HL-60 (cell line): ENCODE data around the gene PGS1.

Experiments
- DNase-seq, 2 experiments: peaks; one replicate each; pipeline ENCODE4 v3.0.0-alpha.2; 2010 to 2020; ENCODE audit warnings: low read depth in 1 of 2, low spot score in 1 of 2
- H3K27ac ChIP-seq: fragments of 250-450 bp; sonication (Bioruptor Pico); replicated peaks from 2 replicates; pipeline ENCODE4 v1.5.1; 2020; ENCODE audit warnings: mild to moderate bottlenecking, moderate library complexity
- H3K27me3 ChIP-seq: fragments of 250-450 bp; sonication (Bioruptor Pico); 2 replicates; pipeline ENCODE4 v1.5.1; 2021; ENCODE audit warnings: mild to moderate bottlenecking, moderate library complexity; ENCODE audit not compliant: insufficient read depth, poor library complexity, severe bottlenecking
- H3K4me3 ChIP-seq: replicated peaks from 2 replicates; pipeline ENCODE4 v1.5.1; 2011; ENCODE audit warnings: mild to moderate bottlenecking, control low read depth, low read length; ENCODE audit not compliant: insufficient read depth
- CTCF ChIP-seq: IDR thresholded peaks from one replicate; pipeline ENCODE4 v1.5.1; 2011; ENCODE audit warnings: low read length, control low read depth, inconsistent platforms; ENCODE audit not compliant: insufficient read depth
- GABPA ChIP-seq: IDR thresholded peaks from 2 replicates; pipeline ENCODE4 v1.6.1; 2012; ENCODE audit warnings: low read depth
- POLR2AphosphoS5 ChIP-seq: IDR thresholded peaks from 2 replicates; pipeline ENCODE4 v1.6.1; 2012; ENCODE audit warnings: low read depth
- REST ChIP-seq: IDR thresholded peaks from 2 replicates; pipeline ENCODE4 v1.6.1; 2012; ENCODE audit warnings: low read depth; ENCODE audit not compliant: insufficient replicate concordance
- SPI1 ChIP-seq: IDR thresholded peaks from 2 replicates; pipeline ENCODE4 v1.6.1; 2012; ENCODE audit warnings: low read depth, mild to moderate bottlenecking, borderline replicate concordance

Gene PGS1

DNA sequence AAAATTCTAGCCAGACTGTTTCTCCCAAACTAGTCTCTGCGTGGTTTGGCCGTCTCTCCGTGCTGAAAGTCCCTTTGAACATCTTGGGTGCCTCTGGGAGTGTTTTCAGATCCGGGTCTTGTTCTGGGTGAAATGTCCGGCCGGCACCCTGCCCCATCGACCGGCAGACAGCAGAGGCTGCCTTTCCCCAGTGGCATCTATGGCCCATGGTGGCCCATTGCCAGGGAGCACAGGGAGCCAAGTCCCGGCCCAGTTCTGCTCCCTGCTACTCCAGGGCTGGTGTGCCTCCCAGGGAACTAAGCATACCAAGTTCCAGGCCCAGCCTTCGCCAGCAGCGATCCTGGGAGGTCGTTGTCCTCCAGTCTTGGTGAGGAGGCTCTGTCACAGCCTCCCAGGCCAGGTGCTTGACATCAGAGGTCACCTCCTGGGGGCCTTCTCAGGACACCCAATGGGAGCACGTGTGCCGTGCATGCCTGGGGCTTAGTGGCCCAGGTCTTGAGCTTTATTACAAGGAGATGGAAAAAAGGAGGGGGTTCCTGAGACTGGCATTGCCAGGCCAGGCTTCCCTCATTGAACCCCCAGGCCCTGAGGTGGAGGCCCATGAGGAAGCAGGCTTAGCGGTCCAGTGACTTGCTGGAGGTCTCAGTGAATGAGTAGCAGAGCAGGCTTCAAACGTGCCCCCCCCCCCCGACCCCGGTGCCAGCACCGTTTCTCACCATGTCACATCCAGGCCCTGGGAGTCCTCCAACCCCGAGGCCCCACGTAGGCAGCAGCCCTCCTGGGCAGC lies 54.0 kb downstream of the PGS1 start:
- Histone ChIP-seq H3K27ac (no peak overlapping the region), H3K27me3 (no peaks in the 10 kb centered on the region), H3K4me3 (no peak overlapping the region)
- TF ChIP-seq GABPA (no peak), POLR2AphosphoS5 (no peak), REST (no peak), SPI1 (no peak), CTCF (no peak)
- no peak for DNase-seq

- no peaks in the 10 kb centered on the region for H3K27me3 ChIP-seq
- H3K4me3 ChIP-seq = no peak overlapping the region
- no peak for TF ChIP-seq REST
- TF ChIP-seq GABPA = no peak
- DNase-seq = no peak
- no peak overlapping the region for H3K27ac ChIP-seq
Measured at GRCh38 chr17:78433013-78433727, 54.7 kb downstream of the PGS1 start.

GRCh38 chr17:78433780-78434335 lies 55.4 kb downstream of the PGS1 start:
- Histone ChIP-seq H3K27me3 (no peaks in the 10 kb centered on the region), H3K4me3 (no peak overlapping the region), H3K27ac (no peak overlapping the region)
- no peak for TF ChIP-seq CTCF
- TF ChIP-seq GABPA = no peak
- TF ChIP-seq SPI1 = no peak
- no peak for TF ChIP-seq POLR2AphosphoS5
- no peak for TF ChIP-seq REST
- DNase-seq = no peak
